T-helper 1 cell treated with Interleukin-12 subunit alpha and Interleukin-12 subunit beta and Interleukin-4 antibody, amounts not matched to agents 30 μg/mL and 1 μg/mL, for 36 hours (primary cell): ENCODE results near the gene OPN1MW.
A peak's percentile ranks its signal among the peaks of the same experiment; 100 is the strongest.
"Not testable (repeated sequence)": the region's sequence is repeated elsewhere in the genome, so short reads cannot be mapped to it uniquely, and the experiment has no call there.

Experiments used
- H3K27ac Mint-ChIP-seq: one replicate; pipeline ENCODE4 v1.8.0; 2021; ENCODE audit warnings: mild to moderate bottlenecking, mixed read lengths
- H3K27me3 Mint-ChIP-seq: one replicate; pipeline ENCODE4 v1.8.0; 2021; ENCODE audit warnings: low read depth, mixed read lengths
- H3K36me3 Mint-ChIP-seq: one replicate; pipeline ENCODE4 v1.8.0; 2021; ENCODE audit warnings: low read depth, mixed read lengths
- H3K4me1 Mint-ChIP-seq: one replicate; pipeline ENCODE4 v1.8.0; 2021; ENCODE audit warnings: low read depth, mixed read lengths
- H3K4me3 Mint-ChIP-seq: one replicate; pipeline ENCODE4 v1.8.0; 2021; ENCODE audit warnings: mild to moderate bottlenecking, moderate library complexity, mixed read lengths
- H3K9me3 Mint-ChIP-seq: one replicate; pipeline ENCODE4 v1.8.0; 2021; ENCODE audit warnings: mixed read lengths

Gene OPN1MW

GRCh38 chrX:154182296-154182695 is at the start of gene OPN1MW:
OPN1MW (plus strand) TSS chrX:154182596; CDS start chrX:154182678, 82 bp downstream.
- not testable (repeated sequence) for H3K9me3 Mint-ChIP-seq, H3K36me3 Mint-ChIP-seq, H3K4me3 Mint-ChIP-seq, H3K27me3 Mint-ChIP-seq, H3K27ac Mint-ChIP-seq, H3K4me1 Mint-ChIP-seq

- Mint-ChIP-seq H3K27ac (peak overlapping the region; percentile 93), H3K4me3 (peak overlapping the region; percentile 79), H3K27me3 (no peaks in the 10 kb centered on the region), H3K36me3 (no peaks in the 10 kb centered on the region), H3K4me1 (peaks cover 13% of the 10 kb centered on the region), H3K9me3 (no peaks in the 10 kb centered on the region)
Observed at GRCh38 chrX:154135458-154136229, 46.8 kb upstream of the OPN1MW start.

- no peaks in the 10 kb centered on the region for H3K9me3 Mint-ChIP-seq
- peak overlapping the region; percentile 79 for H3K4me3 Mint-ChIP-seq
- H3K27me3 Mint-ChIP-seq: no peaks in the 10 kb centered on the region
- H3K4me1 Mint-ChIP-seq: peaks cover 13% of the 10 kb centered on the region
- no peaks in the 10 kb centered on the region for H3K36me3 Mint-ChIP-seq
- H3K27ac Mint-ChIP-seq: peak overlapping the region; percentile 93
Observed at GRCh38 chrX:154136627-154137161, 45.7 kb upstream of the OPN1MW start.

- Mint-ChIP-seq H3K4me3 (no peak overlapping the region), H3K27me3 (no peaks in the 10 kb centered on the region), H3K4me1 (peaks cover 13% of the 10 kb centered on the region), H3K27ac (no peak overlapping the region), H3K36me3 (no peaks in the 10 kb centered on the region), H3K9me3 (no peaks in the 10 kb centered on the region)
Observed at GRCh38 chrX:154138857-154139256, 43.5 kb upstream of the OPN1MW start.

- Mint-ChIP-seq H3K36me3 (no peaks in the 10 kb centered on the region), H3K27me3 (no peaks in the 10 kb centered on the region), H3K4me1 (peaks cover 9% of the 10 kb centered on the region), H3K4me3 (no peak overlapping the region), H3K9me3 (no peaks in the 10 kb centered on the region), H3K27ac (no peak overlapping the region)
Observed at GRCh38 chrX:154140206-154140605, 42.2 kb upstream of the OPN1MW start.

GRCh38 chrX:154140742-154141141 is 41.7 kb upstream of the OPN1MW start:
- Mint-ChIP-seq H3K4me1 (peaks cover 6% of the 10 kb centered on the region), H3K27me3 (no peaks in the 10 kb centered on the region), H3K27ac (no peak overlapping the region), H3K9me3 (no peaks in the 10 kb centered on the region), H3K4me3 (no peak overlapping the region), H3K36me3 (no peaks in the 10 kb centered on the region)

- Mint-ChIP-seq H3K4me1 (no peaks in the 10 kb centered on the region), H3K9me3 (no peaks in the 10 kb centered on the region), H3K27me3 (no peaks in the 10 kb centered on the region), H3K4me3 (no peak overlapping the region), H3K27ac (no peak overlapping the region), H3K36me3 (no peaks in the 10 kb centered on the region)
Observed at GRCh38 chrX:154142386-154142785, 40.0 kb upstream of the OPN1MW start.

- Mint-ChIP-seq H3K36me3 (no peaks in the 10 kb centered on the region), H3K27ac (no peak overlapping the region), H3K4me1 (no peaks in the 10 kb centered on the region), H3K9me3 (no peaks in the 10 kb centered on the region), H3K4me3 (no peak overlapping the region), H3K27me3 (no peaks in the 10 kb centered on the region)
Observed at GRCh38 chrX:154142950-154143745, 39.2 kb upstream of the OPN1MW start.

- not testable (repeated sequence) for H3K36me3 Mint-ChIP-seq, H3K27ac Mint-ChIP-seq, H3K9me3 Mint-ChIP-seq, H3K27me3 Mint-ChIP-seq, H3K4me1 Mint-ChIP-seq, H3K4me3 Mint-ChIP-seq
Observed at GRCh38 chrX:154144010-154144409, 38.4 kb upstream of the OPN1MW start, which contains the start of gene OPN1LW. OPN1LW (plus strand) TSS chrX:154144243; CDS start chrX:154144284, 41 bp downstream.

GRCh38 chrX:154151030-154151429 is 31.4 kb upstream of the OPN1MW start:
- not testable (repeated sequence) for H3K36me3 Mint-ChIP-seq, H3K4me3 Mint-ChIP-seq, H3K27ac Mint-ChIP-seq, H3K27me3 Mint-ChIP-seq, H3K9me3 Mint-ChIP-seq, H3K4me1 Mint-ChIP-seq

GRCh38 chrX:154156221-154156620 is 26.2 kb upstream of the OPN1MW start:
- not testable (repeated sequence) for H3K4me3 Mint-ChIP-seq, H3K27ac Mint-ChIP-seq, H3K9me3 Mint-ChIP-seq, H3K4me1 Mint-ChIP-seq, H3K27me3 Mint-ChIP-seq, H3K36me3 Mint-ChIP-seq

GRCh38 chrX:154157207-154157606 is 25.2 kb upstream of the OPN1MW start:
- not testable (repeated sequence) for H3K36me3 Mint-ChIP-seq, H3K27me3 Mint-ChIP-seq, H3K9me3 Mint-ChIP-seq, H3K4me3 Mint-ChIP-seq, H3K4me1 Mint-ChIP-seq, H3K27ac Mint-ChIP-seq

- H3K9me3 Mint-ChIP-seq, H3K27me3 Mint-ChIP-seq, H3K27ac Mint-ChIP-seq, H3K36me3 Mint-ChIP-seq, H3K4me3 Mint-ChIP-seq, H3K4me1 Mint-ChIP-seq: not testable (repeated sequence)
Observed at GRCh38 chrX:154159345-154159744, 23.1 kb upstream of the OPN1MW start.

GRCh38 chrX:154164902-154165301 is 17.5 kb upstream of the OPN1MW start:
- not testable (repeated sequence) for H3K4me3 Mint-ChIP-seq

GRCh38 chrX:154168384-154168783 is 14.0 kb upstream of the OPN1MW start:
- H3K9me3 Mint-ChIP-seq, H3K4me3 Mint-ChIP-seq, H3K4me1 Mint-ChIP-seq, H3K27ac Mint-ChIP-seq, H3K27me3 Mint-ChIP-seq, H3K36me3 Mint-ChIP-seq: not testable (repeated sequence)

More at GRCh38 chrX:154164902-154165301, 17.5 kb upstream of the OPN1MW start:
- not testable (repeated sequence) for H3K4me1 Mint-ChIP-seq, H3K27ac Mint-ChIP-seq, H3K36me3 Mint-ChIP-seq, H3K27me3 Mint-ChIP-seq, H3K9me3 Mint-ChIP-seq
